Activated naive CD4-positive, alpha-beta T cell treated with anti-CD3 and anti-CD28 coated beads, Interleukin-2, amount 50 U/mL, for 24 hours (primary cell): ENCODE results near the gene AGAP2.

Experiments
- H3K27ac Mint-ChIP-seq: one replicate; pipeline ENCODE4 v1.8.0; 2021; ENCODE audit warnings: mild to moderate bottlenecking, mixed read lengths
- H3K27me3 Mint-ChIP-seq: one replicate; pipeline ENCODE4 v1.8.0; 2021; ENCODE audit warnings: mixed read lengths
- H3K36me3 Mint-ChIP-seq: one replicate; pipeline ENCODE4 v1.8.0; 2021; ENCODE audit warnings: mixed read lengths
- H3K4me1 Mint-ChIP-seq: one replicate; pipeline ENCODE4 v1.8.0; 2021; ENCODE audit warnings: mixed read lengths
- H3K4me3 Mint-ChIP-seq: one replicate; pipeline ENCODE4 v1.8.0; 2021; ENCODE audit warnings: mild to moderate bottlenecking, mixed read lengths
- H3K9me3 Mint-ChIP-seq: one replicate; pipeline ENCODE4 v1.8.0; 2021; ENCODE audit warnings: mixed read lengths

Gene AGAP2

DNA sequence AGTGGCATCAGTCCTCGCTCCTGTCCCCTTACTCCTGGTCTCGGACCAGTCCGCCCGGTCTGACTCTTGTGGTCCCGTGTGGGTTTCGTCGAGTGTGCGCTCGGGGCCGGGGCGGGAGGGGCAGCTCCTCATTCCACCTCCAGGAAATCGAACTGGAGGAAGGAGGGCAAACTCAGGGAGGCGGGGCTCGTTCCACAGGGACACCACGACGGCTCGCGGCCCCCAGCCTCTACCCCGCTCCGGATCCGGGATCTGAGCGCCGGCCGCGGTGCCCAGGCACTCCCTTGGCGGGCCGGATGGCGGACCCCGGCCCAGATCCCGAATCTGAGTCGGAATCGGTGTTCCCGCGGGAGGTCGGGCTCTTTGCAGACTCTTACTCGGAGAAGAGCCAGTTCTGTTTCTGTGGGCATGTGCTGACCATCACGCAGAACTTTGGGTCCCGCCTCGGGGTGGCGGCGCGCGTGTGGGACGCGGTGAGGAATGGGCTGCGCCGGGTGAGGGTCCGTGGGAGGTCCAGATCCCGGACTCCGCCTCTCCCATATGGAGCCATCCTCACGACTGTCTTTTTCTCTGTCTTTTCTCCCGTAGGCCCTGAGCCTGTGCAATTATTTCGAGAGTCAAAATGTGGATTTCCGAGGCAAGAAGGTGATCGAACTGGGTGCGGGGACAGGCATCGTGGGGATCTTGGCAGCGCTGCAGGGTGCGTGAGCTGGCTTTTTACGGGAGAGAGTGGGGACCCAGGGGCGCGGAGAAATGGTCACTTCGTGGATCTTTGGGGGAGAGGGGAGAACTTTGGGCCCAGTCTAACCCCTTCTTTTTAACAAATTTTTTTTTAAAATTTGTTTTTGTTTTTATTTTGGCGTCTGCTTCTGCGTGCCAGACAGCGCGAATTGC, 34.1 kb upstream of the AGAP2 start, which contains the start of gene EEF1AKMT3:
Gene EEF1AKMT3, plus strand, starts transcription at position 186 of the 894 bp plus-strand sequence. Its CDS starts 111 bp downstream, at position 297.
- Mint-ChIP-seq H3K27me3 (no peaks in the 10 kb centered on the region), H3K4me1 (peaks cover 31% of the 10 kb centered on the region), H3K9me3 (no peaks in the 10 kb centered on the region), H3K4me3 (peak within 1 kb of the TSS; percentile 99), H3K27ac (peak within 1 kb of the TSS; percentile 99), H3K36me3 (peaks cover 14% of the 10 kb centered on the region)

DNA sequence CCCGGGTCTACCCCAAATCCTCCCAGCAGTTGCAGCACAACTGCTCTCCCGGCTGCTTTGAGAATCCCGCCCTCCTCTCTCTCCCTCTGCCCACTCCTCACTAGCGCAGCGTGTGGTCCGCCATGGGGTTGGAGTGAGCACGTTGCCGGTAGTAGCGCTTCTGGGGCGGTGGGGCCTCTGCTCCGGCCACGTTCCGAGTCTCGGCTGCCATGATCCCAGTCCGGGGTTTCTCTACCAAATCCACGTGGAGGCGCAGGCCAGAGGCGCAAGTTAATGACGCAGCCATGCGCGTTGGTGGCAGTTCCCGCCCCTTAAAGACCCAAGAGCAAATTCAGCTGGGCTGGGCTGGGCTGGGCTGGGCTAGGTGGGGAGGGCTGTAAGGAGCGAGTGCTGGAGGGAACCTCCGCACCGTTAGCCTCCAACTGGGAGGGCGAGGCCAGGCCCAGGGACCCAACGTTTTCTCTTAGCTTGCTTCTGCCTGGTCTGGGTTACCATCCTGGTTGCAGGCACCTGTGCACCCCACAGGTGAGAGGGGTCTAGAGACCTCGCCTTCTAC, 33.4 kb upstream of the AGAP2 start, which contains the start of gene METTL1:
Gene METTL1, minus strand, starts transcription at position 233 of the 556 bp plus-strand sequence. Its CDS starts 22 bp downstream, at position 211.
- Mint-ChIP-seq H3K4me1 (peaks cover 31% of the 10 kb centered on the region), H3K27me3 (no peaks in the 10 kb centered on the region), H3K36me3 (peaks cover 14% of the 10 kb centered on the region), H3K9me3 (no peaks in the 10 kb centered on the region), H3K4me3 (peak within 1 kb of the TSS; percentile 99), H3K27ac (peak within 1 kb of the TSS; percentile 99)

GRCh38 chr12:57771236-57771872, 32.8 kb upstream of the AGAP2 start:
- peaks cover 37% of the 10 kb centered on the region for H3K4me1 Mint-ChIP-seq
- peaks cover 14% of the 10 kb centered on the region for H3K36me3 Mint-ChIP-seq
- H3K27me3 Mint-ChIP-seq: peaks cover 4% of the 10 kb centered on the region
- H3K9me3 Mint-ChIP-seq: no peaks in the 10 kb centered on the region
- H3K4me3 Mint-ChIP-seq: peak overlapping the region; percentile 99
- H3K27ac Mint-ChIP-seq: peak overlapping the region; percentile 99

- peaks cover 5% of the 10 kb centered on the region for H3K27me3 Mint-ChIP-seq
- H3K4me1 Mint-ChIP-seq: peaks cover 40% of the 10 kb centered on the region
- H3K4me3 Mint-ChIP-seq: peak overlapping the region; percentile 99
- no peaks in the 10 kb centered on the region for H3K9me3 Mint-ChIP-seq
- H3K27ac Mint-ChIP-seq: no peak overlapping the region
- peaks cover 13% of the 10 kb centered on the region for H3K36me3 Mint-ChIP-seq
Observed at GRCh38 chr12:57770734-57771133, 32.2 kb upstream of the AGAP2 start.

DNA sequence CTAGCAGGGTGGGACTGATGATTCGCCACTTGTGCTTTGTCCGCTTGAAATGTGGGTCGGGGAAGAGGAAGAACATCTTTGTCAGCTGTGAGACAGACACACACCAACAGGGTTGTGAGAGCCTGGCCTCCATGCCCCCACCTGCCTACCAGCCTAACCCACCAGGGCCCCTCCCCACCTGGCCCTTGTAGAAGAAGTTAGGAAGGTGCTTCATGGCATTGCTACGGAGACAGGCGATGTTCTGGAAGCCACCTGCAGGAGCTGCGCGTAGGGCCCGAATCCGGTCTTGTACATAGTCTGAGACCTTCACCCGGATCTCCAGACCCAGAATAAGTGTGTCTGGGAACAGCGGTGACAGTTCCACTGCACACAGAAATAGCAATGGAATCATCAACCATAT, 31.1 kb upstream of the AGAP2 start:
- peaks cover 7% of the 10 kb centered on the region for H3K27me3 Mint-ChIP-seq
- H3K9me3 Mint-ChIP-seq: no peaks in the 10 kb centered on the region
- peaks cover 46% of the 10 kb centered on the region for H3K4me1 Mint-ChIP-seq
- no peak overlapping the region for H3K27ac Mint-ChIP-seq
- peaks cover 12% of the 10 kb centered on the region for H3K36me3 Mint-ChIP-seq
- H3K4me3 Mint-ChIP-seq: peak overlapping the region; percentile 32

GRCh38 chr12:57767876-57768275, 29.3 kb upstream of the AGAP2 start:
- H3K4me1 Mint-ChIP-seq: peaks cover 52% of the 10 kb centered on the region
- no peak overlapping the region for H3K4me3 Mint-ChIP-seq
- H3K27me3 Mint-ChIP-seq: peaks cover 12% of the 10 kb centered on the region
- H3K27ac Mint-ChIP-seq: no peak overlapping the region
- H3K9me3 Mint-ChIP-seq: no peaks in the 10 kb centered on the region
- H3K36me3 Mint-ChIP-seq: peaks cover 19% of the 10 kb centered on the region

DNA sequence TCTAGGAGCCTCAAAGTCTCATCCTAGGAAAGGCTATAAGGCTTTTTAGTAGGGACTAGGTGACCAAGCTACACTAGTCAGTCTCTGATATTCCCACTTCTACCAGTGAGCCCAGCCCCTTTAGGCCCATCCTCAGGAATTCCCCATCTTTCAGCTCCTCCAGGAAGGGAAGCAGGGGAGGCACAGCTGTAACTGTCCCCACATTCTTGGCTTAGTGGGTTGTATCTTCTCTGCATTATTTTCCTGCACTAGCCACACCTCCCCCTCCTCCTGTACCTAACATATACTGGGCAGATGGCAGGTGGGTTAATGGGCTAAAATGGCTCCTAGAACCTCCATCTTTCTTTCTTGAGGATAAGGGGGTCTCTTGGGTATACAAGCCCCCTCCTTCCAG, 28.8 kb upstream of the AGAP2 start:
- peaks cover 12% of the 10 kb centered on the region for H3K27me3 Mint-ChIP-seq
- H3K4me1 Mint-ChIP-seq: peaks cover 50% of the 10 kb centered on the region
- peak overlapping the region; percentile 87 for H3K4me3 Mint-ChIP-seq
- H3K27ac Mint-ChIP-seq: no peak overlapping the region
- no peaks in the 10 kb centered on the region for H3K9me3 Mint-ChIP-seq
- peaks cover 19% of the 10 kb centered on the region for H3K36me3 Mint-ChIP-seq

DNA sequence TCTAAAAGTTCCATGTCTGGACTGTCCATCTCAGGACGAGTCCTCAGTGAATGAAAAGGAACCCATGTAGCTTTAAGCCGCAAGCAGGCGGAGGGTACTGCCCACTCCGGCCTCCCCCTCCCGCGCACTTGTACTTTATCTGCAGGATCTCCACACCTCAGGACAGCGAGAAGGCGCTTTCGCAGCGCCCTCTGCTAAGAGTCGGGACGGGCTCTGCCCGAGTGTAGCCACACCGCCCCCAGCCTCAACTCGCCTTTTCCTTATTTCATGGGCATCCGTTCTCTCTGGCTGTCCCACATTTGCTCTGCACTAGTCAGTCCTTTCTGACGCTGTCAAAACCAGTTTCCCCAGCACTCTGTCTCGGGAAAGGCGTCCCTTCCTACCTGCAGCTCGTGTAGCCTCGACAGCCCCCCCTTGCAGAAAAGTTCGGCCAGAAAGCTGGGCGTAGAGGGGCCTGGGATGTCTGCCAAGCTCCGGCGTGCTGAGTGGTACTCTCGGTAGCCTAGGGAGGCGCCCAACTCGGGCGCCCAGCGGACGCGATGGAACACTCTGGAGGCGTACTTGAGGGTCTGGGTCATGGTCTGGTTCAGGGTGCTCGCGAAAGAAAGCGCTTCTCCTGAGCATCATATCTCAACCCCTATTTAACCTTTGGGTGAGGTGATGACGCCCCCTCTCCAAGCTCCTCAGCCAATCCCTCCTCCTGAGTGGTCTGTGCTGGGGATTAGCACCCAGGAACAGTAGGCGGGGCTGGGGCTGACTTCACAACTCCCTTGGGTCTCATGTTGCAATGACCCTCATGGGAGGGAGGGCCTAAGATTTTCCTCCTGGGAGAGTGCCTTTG, 28.1 kb upstream of the AGAP2 start, which contains the start of gene CYP27B1:
Gene CYP27B1, minus strand, starts transcription at position 615 of the 841 bp plus-strand sequence. Its CDS starts 37 bp downstream, at position 578.
- Mint-ChIP-seq H3K9me3 (no peaks in the 10 kb centered on the region), H3K27me3 (peaks cover 12% of the 10 kb centered on the region), H3K27ac (no peak within 1 kb of the TSS), H3K36me3 (peaks cover 18% of the 10 kb centered on the region), H3K4me3 (peak within 1 kb of the TSS; percentile 87), H3K4me1 (peaks cover 48% of the 10 kb centered on the region)

GRCh38 chr12:57765698-57766463, 27.3 kb upstream of the AGAP2 start:
- peak overlapping the region; percentile 87 for H3K4me3 Mint-ChIP-seq
- no peak overlapping the region for H3K27ac Mint-ChIP-seq
- peaks cover 45% of the 10 kb centered on the region for H3K4me1 Mint-ChIP-seq
- H3K36me3 Mint-ChIP-seq: peaks cover 16% of the 10 kb centered on the region
- peaks cover 12% of the 10 kb centered on the region for H3K27me3 Mint-ChIP-seq
- no peaks in the 10 kb centered on the region for H3K9me3 Mint-ChIP-seq

DNA sequence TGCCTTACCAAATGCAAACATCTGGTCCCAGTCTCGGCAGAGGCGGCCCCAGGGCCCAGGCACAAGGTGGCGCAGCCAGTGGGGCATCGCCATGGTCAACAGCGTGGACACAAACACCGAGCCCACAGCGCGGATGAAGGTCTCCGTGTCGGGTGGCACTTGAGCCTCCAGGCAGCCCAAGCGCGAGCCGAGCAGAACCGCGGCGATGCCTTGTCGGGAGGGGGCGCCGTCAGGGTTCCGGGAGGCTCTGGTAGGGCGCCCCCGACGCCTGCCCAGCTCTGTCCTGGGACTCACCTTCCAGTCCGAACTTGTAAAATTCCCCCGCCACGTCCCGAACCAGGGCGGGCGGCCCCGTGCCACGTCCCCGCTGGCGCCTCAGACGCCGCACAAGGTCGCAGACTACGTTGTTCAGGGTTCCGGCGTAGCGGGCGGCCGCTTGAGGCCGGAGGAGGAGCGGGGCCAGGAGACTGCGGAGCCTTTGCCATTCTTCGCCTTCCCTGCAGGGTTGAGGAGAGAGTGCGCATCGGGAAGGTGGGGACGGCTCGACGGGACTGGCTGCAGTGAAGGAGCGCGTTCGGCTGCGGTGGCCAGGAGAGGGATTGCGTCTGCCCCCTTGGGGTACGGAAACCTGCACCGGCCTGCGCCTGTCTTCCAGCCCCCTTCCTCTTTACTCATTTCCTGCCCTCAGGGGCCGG, 26.6 kb upstream of the AGAP2 start:
- H3K27ac Mint-ChIP-seq: peak overlapping the region; percentile 80
- peaks cover 13% of the 10 kb centered on the region for H3K36me3 Mint-ChIP-seq
- peak overlapping the region; percentile 87 for H3K4me3 Mint-ChIP-seq
- H3K9me3 Mint-ChIP-seq: no peaks in the 10 kb centered on the region
- H3K4me1 Mint-ChIP-seq: peaks cover 40% of the 10 kb centered on the region
- peaks cover 12% of the 10 kb centered on the region for H3K27me3 Mint-ChIP-seq

- Mint-ChIP-seq H3K9me3 (no peaks in the 10 kb centered on the region), H3K27ac (peak overlapping the region; percentile 80), H3K4me1 (peaks cover 38% of the 10 kb centered on the region), H3K4me3 (peak overlapping the region; percentile 87), H3K27me3 (peaks cover 12% of the 10 kb centered on the region), H3K36me3 (peaks cover 11% of the 10 kb centered on the region)
Observed at GRCh38 chr12:57764662-57765002, 26.1 kb upstream of the AGAP2 start.

DNA sequence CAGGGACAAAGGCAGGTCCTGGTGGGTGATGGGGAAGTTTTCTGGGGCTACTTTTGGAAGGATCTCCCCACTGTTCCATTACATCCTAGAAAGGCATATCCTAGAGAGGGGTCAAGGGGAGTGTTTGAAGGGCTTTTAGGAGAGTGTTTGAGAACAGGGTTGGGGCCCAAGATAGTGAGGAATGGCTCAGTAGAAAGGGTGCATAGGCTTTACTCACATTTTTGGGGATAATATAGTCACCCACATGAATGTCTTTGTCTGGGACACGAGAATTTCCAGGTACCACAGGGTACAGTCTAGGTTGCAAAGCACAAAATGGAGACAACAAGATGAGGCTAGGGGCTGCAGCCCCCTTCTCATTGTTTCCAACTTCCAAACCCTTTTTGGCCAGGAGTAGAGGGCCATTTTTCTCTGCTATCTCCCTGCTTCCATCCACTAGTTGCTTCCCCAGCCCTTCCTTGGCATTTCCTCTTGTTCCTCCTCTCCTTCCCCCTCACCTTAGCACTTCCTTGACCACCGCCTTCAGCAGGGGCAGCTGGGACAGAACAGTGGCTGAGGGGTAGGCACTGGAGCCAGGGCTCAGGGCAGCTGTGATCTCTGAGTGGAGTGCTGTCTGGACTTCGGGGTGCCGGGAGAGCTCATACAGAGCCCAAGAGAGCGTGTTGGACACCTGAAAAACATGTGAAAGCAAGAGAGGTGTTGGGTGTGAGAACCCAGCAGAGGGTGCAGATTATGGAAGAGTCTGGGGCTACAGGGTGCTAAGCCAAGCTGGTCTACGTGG, 25.5 kb upstream of the AGAP2 start:
- Mint-ChIP-seq H3K36me3 (peaks cover 12% of the 10 kb centered on the region), H3K27me3 (peaks cover 12% of the 10 kb centered on the region), H3K4me1 (peaks cover 44% of the 10 kb centered on the region), H3K27ac (peak overlapping the region; percentile 80), H3K9me3 (no peaks in the 10 kb centered on the region), H3K4me3 (peak overlapping the region; percentile 87)

DNA sequence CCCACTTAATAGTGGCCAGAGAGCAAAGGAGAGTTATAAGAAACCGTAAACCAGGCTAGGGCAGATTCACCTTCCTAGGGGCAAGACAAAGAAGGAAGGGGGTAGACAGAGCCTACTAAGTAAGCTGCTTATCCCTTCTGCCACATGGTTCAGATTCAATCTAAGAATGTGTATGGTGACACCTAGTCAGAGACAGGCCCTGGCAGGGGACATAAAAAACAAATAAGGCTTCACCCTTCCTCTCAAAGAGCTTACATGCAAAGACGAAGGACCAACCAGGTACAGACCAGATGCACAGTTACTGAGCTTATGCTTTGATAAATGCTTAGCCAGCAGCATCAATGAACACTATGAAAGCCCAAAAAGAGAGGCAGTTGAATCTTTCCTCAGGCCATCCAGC, 23.9 kb upstream of the AGAP2 start:
- no peaks in the 10 kb centered on the region for H3K9me3 Mint-ChIP-seq
- H3K27ac Mint-ChIP-seq: no peak overlapping the region
- H3K4me1 Mint-ChIP-seq: peaks cover 48% of the 10 kb centered on the region
- H3K27me3 Mint-ChIP-seq: peaks cover 12% of the 10 kb centered on the region
- H3K36me3 Mint-ChIP-seq: peaks cover 13% of the 10 kb centered on the region
- no peak overlapping the region for H3K4me3 Mint-ChIP-seq
